Stimulated activated CD8-positive, alpha-beta memory T cell treated with anti-CD3 and anti-CD28 coated beads, Interleukin-12 subunit alpha, Interleukin-12 subunit beta, amount 100 ng/mL, for 1 hour (primary cell): ENCODE data around the gene GYG1.
"Not testable (repeated sequence)": the region's sequence is repeated elsewhere in the genome, so short reads cannot be mapped to it uniquely, and the experiment has no call there.

ENCODE experiments used
- DNase-seq: peaks from one replicate; pipeline ENCODE4 v3.0.0-alpha.2; 2020; ENCODE audit warnings: low read depth

GYG1 gene

GRCh38 chr3:148991219-148992026 is at the start of gene GYG1:
GYG1 (plus strand) TSS chr3:148991540; CDS start chr3:148991641, 101 bp downstream.
- DNase-seq, result peak; percentile 60

DNA sequence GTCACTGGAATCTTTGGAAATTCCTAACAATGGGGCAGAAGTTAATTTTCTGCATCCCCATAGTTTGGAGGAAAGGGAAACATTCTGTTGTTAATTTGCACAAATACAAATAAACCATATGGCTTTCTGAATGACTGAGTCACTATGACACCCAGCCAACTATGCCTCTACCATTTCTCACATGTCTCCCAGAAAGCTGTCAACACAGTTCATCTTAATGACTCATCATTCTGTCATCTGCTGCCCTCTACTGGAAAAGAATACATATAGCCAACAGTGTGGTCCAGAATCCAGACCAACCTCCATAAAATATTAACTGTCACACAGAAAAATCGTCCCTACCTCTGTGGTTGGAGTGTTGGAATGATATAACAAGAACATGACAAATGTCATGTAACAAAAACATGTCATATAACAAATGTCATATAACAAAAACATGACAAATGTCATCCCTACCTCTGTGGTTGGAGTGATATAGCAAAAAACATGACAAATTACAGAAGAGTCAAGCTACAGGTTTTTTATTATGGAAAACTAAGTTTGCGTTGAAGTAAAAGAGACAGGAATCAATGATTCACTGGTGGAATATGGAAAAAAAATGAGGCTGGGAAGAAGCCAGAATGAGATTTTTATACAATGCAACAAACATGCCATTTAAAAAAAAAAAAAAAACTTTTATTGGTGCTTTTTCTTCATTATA is 47.7 kb upstream of the GYG1 start:
- DNase-seq, result no peak

GRCh38 chr3:148945116-148945515 is 46.2 kb upstream of the GYG1 start:
- DNase-seq, result no peak

- DNase-seq, result no peak
Measured at GRCh38 chr3:148948913-148949657, 42.3 kb upstream of the GYG1 start.

DNA sequence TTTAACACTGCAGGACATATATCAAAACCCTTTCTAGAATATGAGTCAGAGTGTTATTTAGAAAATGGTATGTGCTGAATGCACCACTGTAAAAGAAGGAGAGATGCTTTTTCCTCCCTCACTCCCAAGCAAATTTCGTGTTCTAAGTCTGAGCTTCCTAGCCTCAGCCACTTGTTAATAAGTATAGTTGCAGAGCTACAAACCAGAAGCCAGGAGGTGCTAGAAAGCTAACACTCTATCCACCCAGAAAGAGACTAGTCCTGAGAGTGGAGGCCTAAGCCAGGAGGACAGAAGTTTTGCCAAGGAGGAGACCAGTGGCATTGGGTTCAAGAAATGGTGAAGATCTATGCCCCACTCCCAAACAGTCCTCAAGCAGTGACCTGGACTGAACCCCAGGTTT is 40.5 kb upstream of the GYG1 start:
- DNase-seq, result no peak

DNA sequence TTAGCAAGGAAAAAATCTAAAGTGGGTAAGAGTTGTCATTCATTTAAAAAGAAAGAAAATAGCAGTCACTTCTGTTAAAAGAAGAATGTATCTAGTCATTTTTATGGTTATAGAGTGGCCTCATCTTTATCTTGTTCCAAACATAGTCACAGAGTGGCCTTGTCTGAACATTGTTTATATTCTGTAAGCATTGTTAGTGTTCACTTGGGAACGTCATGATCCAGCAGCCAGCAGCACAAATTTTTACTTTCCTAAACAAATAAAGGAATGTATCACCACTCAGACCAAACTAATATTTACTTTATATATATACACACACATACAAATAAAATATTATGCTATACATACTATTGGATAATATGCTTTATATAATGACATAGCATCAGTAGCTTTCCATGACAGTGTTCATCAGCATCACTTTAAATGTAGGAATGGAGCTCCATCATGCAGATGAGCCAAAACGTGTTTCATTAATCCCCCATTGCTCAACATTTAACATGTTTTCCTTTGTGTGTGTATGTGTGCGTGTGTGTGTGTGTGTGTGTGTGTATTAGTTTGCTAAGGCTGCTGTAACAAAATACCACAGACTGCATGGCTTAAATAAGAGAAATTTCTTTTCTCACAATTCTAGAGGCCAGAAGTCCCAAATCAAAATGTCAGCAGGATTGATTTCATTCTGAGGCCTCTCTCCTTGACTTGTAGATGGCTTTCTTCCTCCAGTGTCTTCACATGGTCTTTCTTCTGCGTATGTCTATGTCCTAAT is 39.6 kb upstream of the GYG1 start:
- no peak for DNase-seq

DNA sequence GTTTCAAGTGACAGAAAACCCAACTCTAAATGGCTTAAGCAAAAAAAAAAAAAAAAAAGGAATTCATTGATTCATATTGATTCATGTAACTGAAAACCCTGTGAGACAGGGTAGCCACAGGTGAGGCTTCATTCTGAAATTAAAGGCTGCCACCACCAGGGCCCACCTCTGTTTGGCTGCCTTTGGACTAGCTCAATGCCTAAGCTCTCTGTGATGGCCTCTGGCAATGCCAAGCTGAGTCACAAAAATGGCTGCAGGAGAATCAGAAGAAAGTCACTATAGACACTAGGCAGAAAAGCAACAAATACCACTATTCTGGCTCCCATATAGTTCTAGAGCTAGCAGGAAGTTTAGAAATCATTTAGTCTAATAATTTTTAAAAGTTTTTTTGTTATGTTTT is 38.2 kb upstream of the GYG1 start:
- DNase-seq, result no peak

- DNase-seq, result no peak
Measured at GRCh38 chr3:148954981-148955380, 36.4 kb upstream of the GYG1 start.

GRCh38 chr3:148955544-148956346 is 35.6 kb upstream of the GYG1 start:
- DNase-seq, result no peak

- DNase-seq, result no peak
Measured at GRCh38 chr3:148957586-148957985, 33.8 kb upstream of the GYG1 start.

DNA sequence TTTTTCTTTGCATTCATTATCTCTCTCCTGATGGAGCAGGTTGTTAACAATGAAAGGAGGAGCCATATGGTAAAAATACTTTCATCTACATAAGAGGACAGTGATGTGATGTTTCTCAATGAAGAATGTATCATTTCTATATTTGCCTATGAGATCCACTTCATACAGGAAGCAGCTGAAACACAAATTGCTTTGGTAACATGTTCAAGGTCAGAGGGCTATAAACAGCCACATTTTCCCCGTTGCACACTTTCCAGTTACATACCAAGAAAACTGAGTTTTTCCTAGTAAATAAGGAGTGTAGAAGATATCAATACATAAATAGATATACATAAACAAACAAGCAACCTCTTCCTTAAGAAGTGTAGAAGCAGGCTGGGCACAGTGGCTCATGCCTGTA is 32.6 kb upstream of the GYG1 start:
- no peak for DNase-seq

DNA sequence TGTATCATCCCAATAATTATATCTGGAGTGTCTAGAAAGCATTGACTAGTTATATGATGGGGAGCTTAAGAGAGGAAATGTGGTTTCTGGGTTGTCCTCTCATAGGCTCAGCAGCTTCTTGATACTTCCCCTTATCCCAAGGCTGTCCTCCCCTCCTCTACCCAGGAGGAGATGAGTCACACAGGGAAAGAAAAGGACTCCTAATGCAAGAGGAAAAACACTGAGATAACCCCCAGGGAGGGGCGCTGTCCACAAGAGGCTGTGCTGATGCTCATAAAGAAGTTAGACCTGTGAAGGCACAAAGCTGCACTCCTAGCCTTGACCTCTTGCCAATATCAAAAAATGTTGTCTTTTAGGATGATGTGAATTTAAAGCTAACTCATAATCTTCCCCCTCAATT is 28.8 kb upstream of the GYG1 start:
- DNase-seq, result no peak

DNA sequence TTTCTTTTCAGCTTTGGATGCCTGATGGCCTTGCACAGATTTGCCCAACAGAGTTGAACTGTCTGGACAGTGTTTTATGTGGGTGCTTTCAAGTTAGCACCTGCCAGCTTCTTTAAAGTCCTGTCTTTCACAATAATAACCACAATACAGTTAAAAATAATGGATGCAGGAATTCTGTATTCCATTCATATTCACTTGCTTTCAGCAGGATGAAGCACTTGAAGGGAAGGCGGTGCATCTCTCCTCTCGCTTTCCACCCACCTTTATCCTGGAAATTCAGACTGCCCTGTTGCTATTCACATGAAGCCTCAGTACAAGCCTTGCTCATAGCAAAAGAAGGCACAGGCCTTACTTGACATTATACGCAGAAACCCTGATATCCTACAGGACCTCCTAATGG is 26.5 kb upstream of the GYG1 start:
- no peak for DNase-seq

GRCh38 chr3:148968321-148968720 is 23.0 kb upstream of the GYG1 start:
- DNase-seq, result no peak

DNA sequence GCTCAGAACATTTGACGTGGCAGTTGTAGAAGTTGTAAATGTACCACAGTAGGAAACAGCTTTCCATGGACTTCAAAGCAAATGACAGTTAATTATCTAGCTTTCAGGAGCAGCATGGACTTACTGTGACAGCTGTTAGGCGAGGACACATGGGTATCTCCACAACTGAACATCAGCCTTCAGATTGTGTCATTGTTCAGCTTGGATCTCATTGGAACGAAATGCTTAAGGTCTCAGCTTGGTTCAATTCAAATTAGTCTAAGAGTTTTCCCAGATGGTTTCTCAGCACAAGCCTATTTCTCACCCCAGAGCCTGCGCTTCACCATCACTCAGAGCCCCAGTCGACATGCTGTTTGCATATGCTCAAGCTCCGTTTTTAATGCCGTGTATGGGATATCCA is 21.1 kb upstream of the GYG1 start:
- DNase-seq, result no peak

DNA sequence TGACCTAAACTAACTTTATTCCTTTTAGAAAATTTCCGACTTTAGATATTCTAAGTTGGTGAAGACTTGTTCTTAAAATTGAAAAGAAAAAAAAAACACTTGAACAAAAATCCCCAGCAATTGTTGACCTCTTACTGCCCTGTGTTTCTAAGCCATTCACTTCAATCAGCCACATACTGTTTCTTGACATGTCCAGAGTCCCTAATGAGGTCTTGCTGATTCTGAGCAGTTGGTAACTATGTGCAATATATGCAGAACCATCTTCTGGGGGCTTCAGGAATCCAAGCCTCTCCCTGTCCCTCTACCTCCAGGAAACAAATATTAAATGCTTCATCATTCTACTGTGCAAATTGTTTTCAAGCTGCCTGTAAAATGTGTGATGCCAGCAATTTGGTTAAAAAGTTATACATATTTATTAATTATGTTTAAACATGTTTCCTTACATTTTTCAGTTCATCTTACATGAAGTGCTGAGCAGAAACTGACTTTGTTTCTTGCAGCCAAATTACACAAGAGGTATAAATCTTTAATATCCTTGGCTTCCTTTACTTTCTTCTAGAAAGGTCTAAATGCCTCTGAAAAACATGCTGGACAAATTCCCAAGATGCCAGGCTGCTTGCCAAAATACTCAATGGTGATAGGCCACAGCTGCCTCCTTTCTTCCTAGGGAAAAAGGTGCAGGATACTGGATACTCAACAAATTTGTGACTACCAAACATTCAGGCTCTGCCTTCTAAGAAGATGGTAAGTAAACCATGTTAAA is 19.8 kb upstream of the GYG1 start:
- no peak for DNase-seq

- DNase-seq, result no peak
Measured at GRCh38 chr3:148974726-148975125, 16.6 kb upstream of the GYG1 start.

GRCh38 chr3:148975248-148975647 is 16.1 kb upstream of the GYG1 start:
- DNase-seq, result no peak

- DNase-seq, result no peak
Measured at GRCh38 chr3:148975696-148976095, 15.6 kb upstream of the GYG1 start.

- DNase-seq, result no peak
Measured at GRCh38 chr3:148981273-148981672, 10.1 kb upstream of the GYG1 start.

- DNase-seq, result not testable (repeated sequence)
Measured at GRCh38 chr3:148987551-148987950, 3.8 kb upstream of the GYG1 start.
